Epithelial cell of proximal tubule (primary cell): ENCODE results near the gene PCNT. TPM values are rescaled to one million over a fixed set of nuclear protein-coding genes. Genes with fewer than 3 reads are reported as not detected.

ENCODE experiments used
- DNase-seq: peaks from one replicate; pipeline ENCODE4 v3.0.0-alpha.2; 2011; ENCODE audit warnings: low read depth
- H3K4me3 ChIP-seq: 2 replicates; pipeline ENCODE4 v1.5.1; 2011; ENCODE audit warnings: low read depth, mild to moderate bottlenecking, low read length
- total RNA-seq: library from RNA; depleted of rRNA; stranded (reverse); fragments of >200 nt; gene quantifications from 2 replicates; pipeline ENCODE4 v1.2.3, GENCODE V29; 2015
- TF ChIP-seq, protein P1 (sequence below): conservative IDR thresholded peaks from 2 replicates; pipeline ENCODE4 v1.5.1; 2012; ENCODE audit warnings: low read depth, mild to moderate bottlenecking, low read length

PCNT gene
- total RNA-seq, 1 donor from 2014 or later: 18.7 TPM

DNA sequence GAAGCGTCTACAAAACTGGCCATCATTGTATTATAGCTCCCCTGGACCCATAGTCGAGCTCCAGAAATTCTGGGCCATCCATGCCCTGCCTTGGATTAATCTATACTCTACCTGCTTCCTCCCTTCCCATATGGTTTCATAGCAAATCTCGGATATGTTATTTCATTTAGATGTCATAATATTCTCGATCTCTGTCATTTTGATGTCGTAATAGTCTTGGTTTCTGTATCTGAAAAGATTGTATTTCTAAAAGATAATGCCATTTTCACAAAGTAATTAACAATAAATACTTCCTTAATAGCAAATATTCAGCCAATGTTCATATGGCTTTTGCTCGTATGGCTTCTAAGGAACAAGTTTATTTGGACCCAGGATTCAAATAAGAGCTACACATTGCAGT lies 169.9 kb downstream of the PCNT start:
- TF ChIP-seq, protein P1, sequence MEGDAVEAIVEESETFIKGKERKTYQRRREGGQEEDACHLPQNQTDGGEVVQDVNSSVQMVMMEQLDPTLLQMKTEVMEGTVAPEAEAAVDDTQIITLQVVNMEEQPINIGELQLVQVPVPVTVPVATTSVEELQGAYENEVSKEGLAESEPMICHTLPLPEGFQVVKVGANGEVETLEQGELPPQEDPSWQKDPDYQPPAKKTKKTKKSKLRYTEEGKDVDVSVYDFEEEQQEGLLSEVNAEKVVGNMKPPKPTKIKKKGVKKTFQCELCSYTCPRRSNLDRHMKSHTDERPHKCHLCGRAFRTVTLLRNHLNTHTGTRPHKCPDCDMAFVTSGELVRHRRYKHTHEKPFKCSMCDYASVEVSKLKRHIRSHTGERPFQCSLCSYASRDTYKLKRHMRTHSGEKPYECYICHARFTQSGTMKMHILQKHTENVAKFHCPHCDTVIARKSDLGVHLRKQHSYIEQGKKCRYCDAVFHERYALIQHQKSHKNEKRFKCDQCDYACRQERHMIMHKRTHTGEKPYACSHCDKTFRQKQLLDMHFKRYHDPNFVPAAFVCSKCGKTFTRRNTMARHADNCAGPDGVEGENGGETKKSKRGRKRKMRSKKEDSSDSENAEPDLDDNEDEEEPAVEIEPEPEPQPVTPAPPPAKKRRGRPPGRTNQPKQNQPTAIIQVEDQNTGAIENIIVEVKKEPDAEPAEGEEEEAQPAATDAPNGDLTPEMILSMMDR: no peak
- no peak for DNase-seq
- H3K4me3 ChIP-seq: no peak overlapping the region

Other genes starting within 250 kb of the PCNT start
- gene COL6A2, start 226.0 kb upstream of the PCNT start, total RNA-seq: 71.5 and 138 TPM in 2 replicates
- not detected in 2 replicates for gene FTCD, start 168.6 kb upstream of the PCNT start, total RNA-seq
- gene SPATC1L, start 139.7 kb upstream of the PCNT start, total RNA-seq: 15.6 and 22.0 TPM in 2 replicates
- 32.0 and 106 TPM in 2 replicates for gene LSS, start 95.4 kb upstream of the PCNT start, total RNA-seq
- 65.1 and 84.7 TPM in 2 replicates for gene MCM3AP, start 38.5 kb upstream of the PCNT start, total RNA-seq
- 7.0 and 10.9 TPM in 2 replicates for gene YBEY, start 37.8 kb upstream of the PCNT start, total RNA-seq
- gene C21orf58, start 286 bp upstream of the PCNT start, total RNA-seq: 10.3 and 12.1 TPM in 2 replicates
- gene DIP2A, start 134.7 kb downstream of the PCNT start, total RNA-seq: 13.5 and 20.9 TPM in 2 replicates